HUES6 (cell line): ENCODE measurements around the gene NKAP.

Experiments
- H3K27ac ChIP-seq: 2 replicates; pipeline ENCODE4 v1.7.0; 2013; ENCODE audit warnings: low read depth, mild to moderate bottlenecking, low read length, inconsistent platforms
- H3K27me3 ChIP-seq: 2 replicates; pipeline ENCODE4 v1.6.1; 2013; ENCODE audit warnings: low read length; ENCODE audit not compliant: control insufficient read depth, insufficient read depth
- H3K36me3 ChIP-seq: 2 replicates; pipeline ENCODE4 v1.6.1; 2013; ENCODE audit warnings: low read length; ENCODE audit not compliant: control insufficient read depth, insufficient read depth
- H3K4me1 ChIP-seq: 2 replicates; pipeline ENCODE4 v1.6.1; 2013; ENCODE audit warnings: low read length; ENCODE audit not compliant: control insufficient read depth, insufficient read depth
- H3K4me3 ChIP-seq: 2 replicates; pipeline ENCODE4 v1.5.1; 2013; ENCODE audit warnings: low read depth, low read length
- H3K9ac ChIP-seq: one replicate; pipeline ENCODE4 v1.6.1; 2013; ENCODE audit warnings: mild to moderate bottlenecking, low read length
- H3K9me3 ChIP-seq: 2 replicates; pipeline ENCODE4 v1.6.1; 2013; ENCODE audit warnings: low read depth, low read length; ENCODE audit not compliant: control insufficient read depth, insufficient read depth

Gene NKAP

DNA sequence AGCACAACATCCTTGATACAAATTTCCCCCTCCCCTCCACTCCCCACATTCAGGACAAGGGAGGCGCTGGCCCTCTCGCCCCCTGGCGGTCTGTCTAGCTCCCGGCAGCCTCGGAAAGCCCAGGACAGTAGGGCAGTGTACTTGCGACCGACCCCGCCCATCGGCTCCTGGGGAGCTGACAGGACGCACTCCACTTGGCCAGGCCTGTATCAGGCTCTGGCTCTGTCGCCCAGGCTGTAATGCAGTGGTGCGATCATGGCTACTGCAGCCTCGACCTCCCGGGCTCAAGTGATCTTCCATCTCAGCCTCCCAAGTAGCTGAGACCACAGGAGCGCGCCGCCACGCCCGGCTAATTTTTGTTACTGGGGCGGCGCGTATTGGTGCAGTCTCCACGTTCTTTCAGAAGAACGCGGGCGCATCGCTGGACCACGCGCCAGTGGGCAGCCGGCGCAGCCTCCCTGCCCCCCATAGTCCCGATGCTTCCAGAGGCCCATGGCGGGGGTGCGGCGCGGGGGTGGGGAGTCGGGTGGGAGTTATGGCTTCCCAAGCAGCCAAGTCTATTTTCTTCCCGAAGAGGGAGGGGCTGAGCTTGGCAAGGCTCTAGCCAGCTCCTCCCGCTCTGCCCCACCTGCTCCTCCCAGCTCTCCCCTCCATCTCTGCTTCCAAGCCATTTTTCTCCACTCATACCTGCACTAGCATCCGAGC is 55.7 kb downstream of the NKAP start:
- Histone ChIP-seq H3K27ac (no peak overlapping the region), H3K36me3 (no peaks in the 10 kb centered on the region), H3K4me3 (peak overlapping the region; percentile 52), H3K27me3 (no peaks in the 10 kb centered on the region), H3K4me1 (peaks cover 4% of the 10 kb centered on the region; the same call in 1 of the 2 replicates), H3K9me3 (peaks cover 11% of the 10 kb centered on the region; the same call in 1 of the 2 replicates), H3K9ac (no peak overlapping the region)

DNA sequence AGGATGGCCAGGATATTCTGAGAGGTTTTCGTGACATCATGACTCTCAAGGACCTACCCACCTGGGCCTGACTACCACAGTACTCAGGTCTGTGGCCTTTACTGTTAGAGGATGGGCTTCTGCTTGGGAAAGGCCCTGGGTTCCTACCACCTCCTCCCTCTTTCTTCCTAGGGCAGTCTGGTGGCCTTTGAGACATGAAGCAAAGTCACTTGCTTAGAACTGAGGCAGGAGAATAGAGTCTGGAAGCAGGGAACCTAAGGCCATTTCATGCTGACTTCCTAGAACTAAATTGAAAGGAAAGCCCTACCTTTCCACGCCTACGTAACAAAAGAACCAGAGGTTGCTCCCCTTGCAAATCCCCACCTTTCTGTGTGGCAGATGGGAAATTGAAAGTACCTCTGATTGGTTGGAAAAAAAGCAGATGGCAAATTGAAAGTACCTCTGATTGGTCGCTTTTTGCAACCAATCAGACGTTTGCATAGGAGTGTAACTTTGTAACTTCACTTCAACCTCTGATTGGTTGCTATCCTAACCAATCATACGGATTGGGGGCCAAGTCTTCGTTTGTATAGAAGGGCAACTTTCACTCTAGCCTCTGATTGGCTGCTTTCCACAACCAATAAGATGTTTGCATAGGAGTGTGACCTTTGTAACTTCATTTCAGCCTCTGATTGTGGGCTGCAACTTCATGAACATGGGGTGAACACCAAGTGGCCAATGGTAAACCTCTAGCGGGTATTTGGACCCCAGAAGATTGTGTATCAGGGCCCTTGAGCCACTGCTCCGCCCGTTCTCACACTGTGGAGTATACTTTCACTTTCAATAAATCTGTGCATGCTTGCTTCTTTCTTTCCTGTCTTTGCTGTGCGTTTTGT is 57.8 kb downstream of the NKAP start:
- Histone ChIP-seq H3K4me3 (no peak overlapping the region; the same call in 1 of the 2 replicates), H3K27me3 (no peaks in the 10 kb centered on the region), H3K4me1 (no peaks in the 10 kb centered on the region), H3K27ac (no peak overlapping the region), H3K9ac (no peak overlapping the region), H3K9me3 (peaks cover 11% of the 10 kb centered on the region; the same call in 1 of the 2 replicates), H3K36me3 (no peaks in the 10 kb centered on the region)

DNA sequence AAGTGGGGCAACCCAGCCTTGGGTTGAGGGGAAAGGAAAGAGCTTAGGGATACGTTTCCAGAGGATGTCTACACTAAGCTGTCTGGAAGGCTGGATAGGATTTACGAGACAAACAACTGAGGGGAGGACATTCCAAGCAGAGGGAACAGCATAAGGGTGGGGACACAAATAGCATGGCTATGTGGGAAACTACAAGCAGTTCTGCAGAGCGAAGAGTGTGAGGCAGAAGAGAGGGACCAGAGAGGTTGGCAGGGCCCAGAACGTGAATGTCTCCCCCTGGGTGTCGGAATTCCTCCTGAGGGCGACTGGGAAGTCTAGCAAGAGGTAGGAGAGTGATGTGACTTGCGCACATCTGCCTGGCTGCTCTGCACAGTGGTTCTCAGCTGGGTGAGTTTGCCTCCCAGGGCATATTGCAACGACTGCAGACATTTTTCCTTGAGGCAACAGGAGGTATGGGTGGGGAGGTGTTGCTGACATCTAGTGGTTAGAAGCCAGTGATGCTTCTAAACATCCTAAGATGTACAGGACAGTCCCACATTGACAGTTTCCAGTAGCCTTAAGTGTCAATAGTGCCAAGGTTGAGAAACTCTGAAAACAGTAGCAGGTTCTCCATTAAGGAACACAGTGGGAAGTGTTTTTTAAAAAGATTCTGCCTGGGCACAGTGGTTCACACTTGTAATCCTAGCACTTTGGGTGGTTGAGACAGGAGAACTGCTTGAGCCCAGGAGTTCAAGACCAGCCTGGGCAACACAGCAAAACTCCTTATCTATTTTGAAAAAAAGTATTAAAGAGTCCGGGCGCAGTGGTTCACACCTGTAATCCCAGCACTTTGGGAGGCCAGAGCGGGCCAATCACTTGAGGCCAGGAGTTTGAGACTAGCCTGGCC is 62.8 kb downstream of the NKAP start:
- peaks cover 13% of the 10 kb centered on the region for H3K36me3 ChIP-seq
- peaks cover 3% of the 10 kb centered on the region; the same call in 1 of the 2 replicates for H3K4me1 ChIP-seq
- no peak overlapping the region for H3K4me3 ChIP-seq
- no peaks in the 10 kb centered on the region for H3K27me3 ChIP-seq
- no peak overlapping the region for H3K27ac ChIP-seq
- H3K9me3 ChIP-seq: no peaks in the 10 kb centered on the region; the same call in 1 of the 2 replicates
- peak overlapping the region; percentile 38 for H3K9ac ChIP-seq

DNA sequence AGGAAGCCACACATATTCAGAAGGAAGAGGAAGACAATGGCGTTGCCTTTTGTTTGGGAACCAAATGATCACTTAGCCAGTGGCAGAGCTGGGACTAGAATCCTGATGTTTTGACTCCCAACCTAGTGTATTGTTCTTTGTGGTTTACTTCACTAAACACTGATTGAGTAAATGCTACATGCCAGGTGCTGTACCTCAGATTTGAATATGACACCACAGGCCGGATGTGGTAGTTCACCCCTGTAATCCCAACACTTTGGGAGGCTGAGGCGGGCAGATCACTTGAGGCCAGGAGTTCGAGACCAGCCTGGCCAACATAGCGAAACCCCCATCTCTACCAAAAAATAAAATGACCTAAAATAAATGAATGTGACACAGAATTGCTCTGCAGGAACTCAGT is 63.5 kb downstream of the NKAP start:
- H3K27me3 ChIP-seq: no peaks in the 10 kb centered on the region
- H3K4me3 ChIP-seq: no peak overlapping the region
- H3K27ac ChIP-seq: no peak overlapping the region
- no peak overlapping the region for H3K9ac ChIP-seq
- peaks cover 3% of the 10 kb centered on the region; the same call in 1 of the 2 replicates for H3K4me1 ChIP-seq
- no peaks in the 10 kb centered on the region; the same call in 1 of the 2 replicates for H3K9me3 ChIP-seq
- peaks cover 13% of the 10 kb centered on the region for H3K36me3 ChIP-seq

DNA sequence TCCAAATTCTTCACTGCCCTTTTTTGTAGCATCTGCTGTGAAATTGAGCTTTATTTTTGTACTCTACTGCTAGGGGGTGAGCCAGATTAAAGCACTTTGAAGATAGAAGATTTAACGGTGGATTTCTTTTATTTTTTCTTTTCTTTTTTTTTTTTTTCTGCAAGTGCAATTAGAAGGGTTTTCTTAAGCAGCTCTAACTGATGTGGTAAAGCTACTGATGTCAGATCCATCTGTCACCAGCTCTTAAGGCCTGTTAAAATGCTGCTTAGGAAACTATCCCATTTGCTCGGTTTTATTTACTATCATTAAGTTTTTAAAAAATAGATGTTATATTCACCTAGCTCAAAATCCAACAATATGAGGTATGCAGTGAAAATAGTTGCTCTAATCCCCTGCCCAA is 64.8 kb downstream of the NKAP start:
- Histone ChIP-seq H3K9ac (no peak overlapping the region), H3K4me3 (no peak overlapping the region), H3K9me3 (no peaks in the 10 kb centered on the region; the same call in 1 of the 2 replicates), H3K27ac (no peak overlapping the region), H3K36me3 (peaks cover 17% of the 10 kb centered on the region), H3K4me1 (peaks cover 3% of the 10 kb centered on the region; the same call in 1 of the 2 replicates), H3K27me3 (no peaks in the 10 kb centered on the region)

DNA sequence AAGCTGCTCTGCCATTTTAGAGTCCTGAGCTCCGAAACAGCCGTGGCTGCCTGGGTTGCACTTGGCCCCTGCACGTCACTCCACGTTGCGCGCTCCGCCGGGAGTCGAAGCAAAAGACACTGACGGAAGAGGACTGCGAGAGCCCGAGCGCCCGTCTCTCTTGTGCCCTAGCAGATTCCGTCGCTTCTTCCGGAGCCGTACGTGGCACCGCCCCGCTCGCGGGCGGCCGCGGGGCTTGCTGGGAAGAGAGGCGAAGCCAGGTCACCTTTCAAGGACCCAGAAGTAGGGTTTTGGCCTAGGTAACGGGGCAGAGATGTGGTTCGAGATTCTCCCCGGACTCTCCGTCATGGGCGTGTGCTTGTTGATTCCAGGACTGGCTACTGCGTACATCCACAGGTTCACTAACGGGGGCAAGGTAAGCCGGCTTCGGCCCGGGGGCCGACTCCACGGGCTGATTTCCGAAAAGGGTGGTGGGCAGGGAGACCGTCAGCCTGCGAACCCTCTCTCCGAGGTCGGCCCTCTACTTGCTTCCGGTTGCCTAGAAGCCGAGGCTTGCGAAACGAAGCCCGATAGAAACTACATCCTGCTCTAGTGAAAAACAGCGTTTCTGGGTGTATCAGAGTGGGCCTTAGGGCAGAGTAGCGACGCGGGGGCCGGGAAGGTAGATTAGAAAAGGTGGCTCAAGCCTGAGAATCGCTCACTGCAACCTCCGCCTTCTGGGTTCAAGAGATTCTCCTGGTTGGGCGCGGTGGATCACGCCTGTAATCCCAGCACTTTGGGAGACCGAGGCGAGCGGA is 71.8 kb downstream of the NKAP start, which contains the start of the genes NDUFA1 and RNF113A:
NDUFA1 (plus strand) TSS at position 234 of the 797 bp plus-strand sequence; CDS start at position 314, 80 bp downstream.
RNF113A (minus strand) TSS at position 135 of the 797 bp plus-strand sequence; CDS start at position 15, 120 bp downstream.
- no peaks in the 10 kb centered on the region for H3K4me1 ChIP-seq
- H3K27ac ChIP-seq: peak within 1 kb of the TSS; percentile 64; the same call in 1 of the 2 replicates
- no peaks in the 10 kb centered on the region for H3K27me3 ChIP-seq
- peak within 1 kb of the TSS; percentile 69 for H3K4me3 ChIP-seq
- peaks cover 3% of the 10 kb centered on the region; the same call in 1 of the 2 replicates for H3K9me3 ChIP-seq
- peaks cover 13% of the 10 kb centered on the region for H3K36me3 ChIP-seq
- peak within 1 kb of the TSS; percentile 85 for H3K9ac ChIP-seq

DNA sequence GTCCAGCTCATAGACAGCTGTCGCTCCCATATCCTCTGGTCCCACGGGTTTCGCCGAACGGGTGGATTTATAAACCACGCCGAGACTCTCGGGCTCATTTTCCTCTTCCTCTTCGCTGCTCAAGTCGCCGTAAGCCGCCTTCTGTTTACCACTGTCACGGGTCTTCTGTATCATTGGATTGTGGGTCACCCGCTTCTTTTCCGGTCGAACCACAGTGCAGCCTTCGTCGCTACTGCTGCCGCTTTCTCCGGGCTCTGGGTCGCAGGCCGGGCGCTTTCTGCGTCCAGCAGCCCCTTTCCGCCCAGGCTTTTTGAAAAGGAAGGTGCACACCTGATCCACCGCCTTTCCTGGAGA is 72.3 kb downstream of the NKAP start:
- no peaks in the 10 kb centered on the region for H3K4me1 ChIP-seq
- no peak overlapping the region for H3K27ac ChIP-seq
- H3K4me3 ChIP-seq: peak overlapping the region; percentile 69
- H3K9me3 ChIP-seq: peaks cover 3% of the 10 kb centered on the region; the same call in 1 of the 2 replicates
- peak overlapping the region; percentile 85 for H3K9ac ChIP-seq
- peaks cover 8% of the 10 kb centered on the region; the same call in 1 of the 2 replicates for H3K36me3 ChIP-seq
- no peaks in the 10 kb centered on the region for H3K27me3 ChIP-seq
